Astrocyte (in vitro differentiated cells and primary cell): ENCODE measurements around the gene CPEB4. TPM values are rescaled to one million over a fixed set of nuclear protein-coding genes. Genes with fewer than 3 reads are reported as not detected.

ENCODE experiments used
- DNase-seq: peaks from one replicate; pipeline ENCODE4 v3.0.0-alpha.2; 2010; ENCODE audit warnings: low read depth
- FAIRE-seq: peaks from 2 replicates; lab custom pipeline; 2011; peaks lifted over from hg19 to GRCh38; lab: Jason Lieb, UNC
- H2AFZ ChIP-seq: 2 replicates; pipeline ENCODE4 v1.6.0; 2012; ENCODE audit warnings: low read depth, low read length, inconsistent platforms
- H3K27ac ChIP-seq: 2 replicates; pipeline ENCODE4 v1.5.1; 2011; ENCODE audit warnings: low read depth, low read length, inconsistent platforms
- H3K27me3 ChIP-seq: 2 replicates; pipeline ENCODE4 v1.6.0; 2011; ENCODE audit warnings: low read length, inconsistent platforms; ENCODE audit not compliant: insufficient read depth
- H3K36me3 ChIP-seq: 2 replicates; pipeline ENCODE4 v1.5.1; 2011; ENCODE audit warnings: low read length, inconsistent platforms; ENCODE audit not compliant: insufficient read depth
- H3K4me1 ChIP-seq: 2 replicates; pipeline ENCODE4 v1.5.1; 2011; ENCODE audit warnings: low read length, inconsistent platforms; ENCODE audit not compliant: insufficient read depth
- H3K4me2 ChIP-seq: 2 replicates; pipeline ENCODE4 v1.6.0; 2012; ENCODE audit warnings: low read length, inconsistent platforms
- H3K4me3 ChIP-seq: 2 replicates; pipeline ENCODE4 v1.5.1; 2011; ENCODE audit warnings: low read depth, mild to moderate bottlenecking, low read length, inconsistent platforms; ENCODE audit not compliant: insufficient read depth
- H3K79me2 ChIP-seq: 2 replicates; pipeline ENCODE4 v1.6.0; 2012; ENCODE audit warnings: mild to moderate bottlenecking, low read length, inconsistent platforms; ENCODE audit not compliant: insufficient read depth
- H3K9ac ChIP-seq: 2 replicates; pipeline ENCODE4 v1.6.0; 2012; ENCODE audit warnings: mild to moderate bottlenecking, low read length, inconsistent platforms
- H3K9me3 ChIP-seq: 2 replicates; pipeline ENCODE4 v1.5.1; 2012; ENCODE audit warnings: low read depth, mild to moderate bottlenecking, low read length, inconsistent platforms; ENCODE audit not compliant: insufficient read depth
- H4K20me1 ChIP-seq: 2 replicates; pipeline ENCODE4 v1.6.0; 2012; ENCODE audit warnings: low read length, inconsistent platforms; ENCODE audit not compliant: insufficient read depth
- H3K27ac Mint-ChIP-seq: one replicate; pipeline ENCODE4 v1.8.0; 2021; ENCODE audit warnings: mild to moderate bottlenecking, mixed read lengths; ENCODE audit not compliant: unreplicated experiment
- H3K27me3 Mint-ChIP-seq: one replicate; pipeline ENCODE4 v1.8.0; 2021; ENCODE audit warnings: low read depth, mixed read lengths; ENCODE audit not compliant: unreplicated experiment
- H3K36me3 Mint-ChIP-seq: one replicate; pipeline ENCODE4 v1.8.0; 2021; ENCODE audit warnings: low read depth, mixed read lengths; ENCODE audit not compliant: unreplicated experiment
- H3K4me1 Mint-ChIP-seq: one replicate; pipeline ENCODE4 v1.8.0; 2021; ENCODE audit warnings: low read depth, mixed read lengths; ENCODE audit not compliant: unreplicated experiment
- H3K4me3 Mint-ChIP-seq: one replicate; pipeline ENCODE4 v1.8.0; 2021; ENCODE audit warnings: mild to moderate bottlenecking, moderate library complexity, mixed read lengths; ENCODE audit not compliant: unreplicated experiment
- H3K9me3 Mint-ChIP-seq: one replicate; pipeline ENCODE4 v1.8.0; 2021; ENCODE audit warnings: mild to moderate bottlenecking, mixed read lengths; ENCODE audit not compliant: unreplicated experiment
- EZH2 ChIP-seq: IDR thresholded peaks from 2 replicates; pipeline ENCODE4 v1.6.1; 2012; ENCODE audit warnings: mild to moderate bottlenecking, low read length, inconsistent platforms; ENCODE audit not compliant: insufficient read depth
- total RNA-seq: library from RNA; stranded (reverse); gene quantifications from 2 replicates; pipeline ENCODE4 v1.2.1, GENCODE V29; 2021
- TF ChIP-seq, protein P1 (sequence below): IDR thresholded peaks from 2 replicates; pipeline ENCODE4 v1.5.1; 2011; ENCODE audit warnings: low read depth, mild to moderate bottlenecking, inconsistent platforms, low read length, moderate library complexity; ENCODE audit not compliant: insufficient read depth

CPEB4 gene
- total RNA-seq, 1 donor from 2014 or later = 37.2 TPM

DNA sequence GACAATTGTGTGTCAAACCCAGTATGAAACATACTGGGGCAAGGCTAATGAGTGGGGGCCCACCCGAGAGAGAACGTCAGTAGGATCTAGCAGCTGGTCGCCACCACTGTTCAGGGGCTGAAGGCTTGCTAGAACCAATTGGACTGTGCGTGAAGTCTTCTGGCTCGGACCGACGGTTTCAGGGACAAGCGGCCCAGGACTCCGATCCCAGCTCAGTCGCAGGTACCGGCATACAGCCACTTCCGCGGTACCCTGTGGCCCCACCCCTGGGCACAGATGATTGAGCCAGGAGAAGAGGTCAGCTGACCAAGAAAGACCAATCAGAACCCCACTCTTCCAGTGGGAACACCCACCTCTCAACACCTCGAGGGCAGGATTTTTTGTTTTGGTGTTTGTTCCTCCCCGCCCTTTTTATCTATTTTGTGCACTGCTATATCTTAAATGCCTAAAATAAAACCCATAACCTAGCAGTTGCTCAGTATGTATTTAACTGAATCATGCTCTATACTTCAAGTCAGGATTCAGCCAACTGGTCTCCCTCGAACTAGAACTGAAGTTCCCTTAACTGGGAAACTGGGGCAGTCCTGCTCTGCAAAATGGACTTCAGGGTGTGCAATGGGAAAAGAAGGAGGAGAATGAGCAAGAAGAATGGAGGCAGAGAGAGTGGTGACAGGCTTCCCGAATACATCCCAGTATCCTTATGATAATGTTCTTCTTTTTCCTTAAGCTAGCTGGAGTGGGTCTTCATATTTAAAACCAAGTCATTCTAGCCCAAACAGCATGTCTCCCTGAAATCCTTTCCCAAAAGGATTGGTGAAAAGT lies 21.1 kb upstream of the CPEB4 start:
- Mint-ChIP-seq H3K4me1 (peaks cover 15% of the 10 kb centered on the region), H3K9me3 (peaks cover 5% of the 10 kb centered on the region), H3K27me3 (peaks cover 3% of the 10 kb centered on the region), H3K36me3 (no peaks in the 10 kb centered on the region), H3K4me3 (no peak overlapping the region), H3K27ac (no peak overlapping the region)
- no peak for DNase-seq
- Histone ChIP-seq H3K36me3 (no peaks in the 10 kb centered on the region), H3K27ac (no peak overlapping the region), H3K9ac (no peak overlapping the region), H4K20me1 (no peaks in the 10 kb centered on the region), H2AFZ (no peak overlapping the region), H3K4me2 (no peak overlapping the region), H3K79me2 (no peaks in the 10 kb centered on the region), H3K4me1 (peaks cover 12% of the 10 kb centered on the region), H3K27me3 (no peaks in the 10 kb centered on the region), H3K9me3 (no peaks in the 10 kb centered on the region), H3K4me3 (no peak overlapping the region)
- no peak for FAIRE-seq
- TF ChIP-seq, protein P1, sequence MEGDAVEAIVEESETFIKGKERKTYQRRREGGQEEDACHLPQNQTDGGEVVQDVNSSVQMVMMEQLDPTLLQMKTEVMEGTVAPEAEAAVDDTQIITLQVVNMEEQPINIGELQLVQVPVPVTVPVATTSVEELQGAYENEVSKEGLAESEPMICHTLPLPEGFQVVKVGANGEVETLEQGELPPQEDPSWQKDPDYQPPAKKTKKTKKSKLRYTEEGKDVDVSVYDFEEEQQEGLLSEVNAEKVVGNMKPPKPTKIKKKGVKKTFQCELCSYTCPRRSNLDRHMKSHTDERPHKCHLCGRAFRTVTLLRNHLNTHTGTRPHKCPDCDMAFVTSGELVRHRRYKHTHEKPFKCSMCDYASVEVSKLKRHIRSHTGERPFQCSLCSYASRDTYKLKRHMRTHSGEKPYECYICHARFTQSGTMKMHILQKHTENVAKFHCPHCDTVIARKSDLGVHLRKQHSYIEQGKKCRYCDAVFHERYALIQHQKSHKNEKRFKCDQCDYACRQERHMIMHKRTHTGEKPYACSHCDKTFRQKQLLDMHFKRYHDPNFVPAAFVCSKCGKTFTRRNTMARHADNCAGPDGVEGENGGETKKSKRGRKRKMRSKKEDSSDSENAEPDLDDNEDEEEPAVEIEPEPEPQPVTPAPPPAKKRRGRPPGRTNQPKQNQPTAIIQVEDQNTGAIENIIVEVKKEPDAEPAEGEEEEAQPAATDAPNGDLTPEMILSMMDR = no peak
- TF ChIP-seq EZH2 = no peak

DNA sequence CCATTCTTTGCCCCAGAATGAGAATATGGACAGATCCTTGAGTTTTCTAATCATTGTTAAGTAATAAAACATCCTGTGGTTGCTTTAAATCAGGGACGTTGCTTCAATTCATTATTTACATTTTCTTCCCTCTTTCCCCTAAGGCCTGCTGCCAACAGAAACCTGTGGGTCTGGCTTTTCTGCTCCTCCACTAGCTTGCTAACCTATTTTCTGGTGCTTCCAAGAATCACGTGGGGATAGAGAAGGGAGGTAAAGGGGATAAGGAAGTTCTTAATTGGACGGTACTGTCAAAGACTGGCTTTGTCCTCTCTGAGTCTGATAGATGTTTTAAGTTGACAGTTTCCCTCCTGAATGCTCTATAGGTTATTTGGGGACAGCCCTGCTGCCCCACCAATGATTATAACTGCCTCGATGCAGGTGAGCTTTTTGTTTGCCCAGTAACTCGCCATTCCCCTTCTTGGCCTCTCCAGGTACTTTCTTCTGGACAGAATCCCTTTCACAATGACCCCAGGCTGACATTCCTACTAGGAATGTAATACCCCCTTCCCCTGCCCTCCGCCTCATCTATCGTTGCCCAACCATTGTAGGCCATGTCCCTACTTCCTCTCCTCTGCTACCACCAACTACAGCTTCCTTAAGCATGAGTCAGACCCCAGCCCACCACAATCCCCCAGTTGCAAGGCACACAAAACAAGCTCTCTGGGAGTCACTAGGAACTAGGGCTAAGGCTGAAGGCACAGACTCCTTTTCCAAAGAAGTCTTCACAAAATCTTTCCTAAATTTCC lies 19.9 kb upstream of the CPEB4 start:
- H3K4me3 ChIP-seq = no peak overlapping the region
- peak; percentile 60 for DNase-seq
- H3K4me1 Mint-ChIP-seq = peaks cover 15% of the 10 kb centered on the region
- FAIRE-seq = no peak
- TF ChIP-seq, protein P1 = no peak
- TF ChIP-seq EZH2 = no peak
- H3K36me3 Mint-ChIP-seq = no peaks in the 10 kb centered on the region
- peak overlapping the region; percentile 36 for H3K27ac Mint-ChIP-seq
- H3K4me2 ChIP-seq = peak overlapping the region; percentile 46
- H3K9me3 ChIP-seq = no peaks in the 10 kb centered on the region
- no peak overlapping the region for H2AFZ ChIP-seq
- no peak overlapping the region for H3K9ac ChIP-seq
- peaks cover 5% of the 10 kb centered on the region for H3K9me3 Mint-ChIP-seq
- no peaks in the 10 kb centered on the region for H3K36me3 ChIP-seq
- H3K27me3 Mint-ChIP-seq = no peaks in the 10 kb centered on the region
- H3K79me2 ChIP-seq = no peaks in the 10 kb centered on the region
- no peaks in the 10 kb centered on the region for H4K20me1 ChIP-seq
- H3K27me3 ChIP-seq = no peaks in the 10 kb centered on the region
- no peak overlapping the region for H3K27ac ChIP-seq
- H3K4me3 Mint-ChIP-seq = no peak overlapping the region
- peaks cover 12% of the 10 kb centered on the region for H3K4me1 ChIP-seq
